Transverse colon (tissue), 4 donors: ENCODE data around the gene ASCL4. TPM values are rescaled to one million over a fixed set of nuclear protein-coding genes. Genes with fewer than 3 reads are reported as not detected.

Experiments used
- DNase-seq: peaks from one replicate; pipeline ENCODE4 v3.0.0-alpha.2; 2019
- H3K27ac ChIP-seq, 4 donors: fragments of 200-600 bp; sonication (generic); 2 replicates each; pipeline ENCODE4 v1.5.1; 2016 to 2018; ENCODE audit warnings: inconsistent platforms in 4 of 4
- H3K27me3 ChIP-seq: fragments of 200-600 bp; sonication (generic); 2 replicates; pipeline ENCODE4 v1.5.1; 2017; ENCODE audit warnings: inconsistent platforms
- H3K36me3 ChIP-seq, 4 donors: fragments of 200-600 bp; sonication (generic); 2 replicates each; pipeline ENCODE4 v1.5.1; 2017 to 2019; ENCODE audit warnings: inconsistent platforms in 4 of 4
- H3K4me1 ChIP-seq, 4 donors: fragments of 200-600 bp; sonication (generic); 2 replicates each; pipeline ENCODE4 v1.5.1; 2017 to 2020; ENCODE audit warnings: inconsistent platforms in 4 of 4
- H3K4me3 ChIP-seq, 4 donors: fragments of 200-600 bp; sonication (generic); 1 replicate in 1 of 4; 2 replicates in 3 of 4; pipeline versions ENCODE4 v1.5.1 to v1.6.1; 2017 to 2019; ENCODE audit warnings: inconsistent platforms in 4 of 4
- H3K9me3 ChIP-seq, 2 donors: fragments of 200-600 bp; sonication (generic); 2 replicates each; pipeline ENCODE4 v1.5.1; 2017 to 2019; ENCODE audit warnings: inconsistent platforms in 2 of 2
- EP300 ChIP-seq: sonication (generic); formaldehyde crosslinking; IDR thresholded peaks from one replicate; pipeline ENCODE4 v1.6.1; 2017; ENCODE audit warnings: antibody characterized with exemption, low read depth
- POLR2A ChIP-seq: fragments of 450-650 bp; IDR thresholded peaks from one replicate; pipeline ENCODE4 v1.6.1; 2016; ENCODE audit warnings: antibody characterized with exemption, mild to moderate bottlenecking, moderate library complexity
- POLR2AphosphoS5 ChIP-seq, 3 donors: sonication (generic); formaldehyde crosslinking; IDR thresholded peaks; one replicate each; pipeline ENCODE4 v1.6.1; 2016; ENCODE audit warnings: antibody characterized with exemption in 3 of 3
- WGBS, 2 donors: methylation state at CpG; one replicate each; pipeline ENCODE4 v1.1.5; 2018; ENCODE audit warnings: low coverage in 1 of 2; 5-methylcytosine and 5-hydroxymethylcytosine counted together
- in situ Hi-C, 4 donors: fragments of 200-750 bp; cut with MboI; loops; one replicate each; pipeline versions ENCODE4 v1.15.0 to v1.15.1; 2017; ENCODE audit warnings: low sequenced_read_pairs in 3 of 4, low pct_ligation_motif_present in 1 of 4, low pct_unique_long_range_greater_than_20kb in 1 of 4
- intact Hi-C: fragments of 100-400 bp; cut with DNase I; formaldehyde crosslinking; loops from one replicate; pipeline ENCODE4 v1.15.1; 2023; ENCODE audit warnings: low total_unique reads
- total RNA-seq, 4 donors: library from RNA; depleted of rRNA; stranded (reverse); fragments of >200 nt; gene quantifications; one replicate each; pipeline ENCODE4 v1.1.0, GENCODE V29; 2016
- TF ChIP-seq, protein P1 (sequence below), 5 experiments: fragments of 200-600 bp in 3 of 5; fragments of 450-650 bp in 2 of 5; sonication (generic) in 3 of 5; IDR thresholded peaks; 1 replicate in 2 of 5; 2 replicates in 3 of 5; pipeline ENCODE4 v1.5.1; 2016 to 2017; ENCODE audit warnings: antibody characterized with exemption in 5 of 5, inconsistent platforms in 3 of 5, mild to moderate bottlenecking in 2 of 5, moderate library complexity in 1 of 5

The ASCL4 gene
- total RNA-seq, 4 donors from 2014 or later: not detected

DNA sequence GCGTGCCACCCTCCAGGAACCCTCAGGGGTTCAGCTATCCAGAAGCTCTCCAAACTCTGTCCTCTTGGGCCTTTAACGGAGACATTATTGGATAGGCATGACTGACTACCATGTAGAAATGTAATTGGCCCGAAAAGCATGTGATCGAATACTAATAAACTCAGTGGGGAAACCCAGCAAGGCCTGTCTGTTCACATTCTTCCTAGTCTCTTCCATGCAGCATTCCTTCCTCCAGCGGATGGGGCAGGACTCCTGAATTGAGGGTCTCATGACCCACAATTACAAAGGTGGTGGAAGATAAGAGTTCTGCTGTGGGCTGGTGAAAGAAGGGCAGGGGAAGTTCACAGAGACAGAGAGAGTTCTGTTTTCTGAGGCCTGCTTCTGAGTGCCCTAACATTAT lies 7.0 kb upstream of the ASCL4 start:
- no peaks in the 10 kb centered on the region for H3K36me3 ChIP-seq
- H3K4me1 ChIP-seq: no peaks in the 10 kb centered on the region
- H3K9me3 ChIP-seq: no peaks in the 10 kb centered on the region
- 90 to 93% methylated on average over 3 to 5 of the region's 5 CpGs for WGBS, 2 donors
- peaks cover 9% of the 10 kb centered on the region for H3K27me3 ChIP-seq
- DNase-seq: no peak
- TF ChIP-seq, protein P1, sequence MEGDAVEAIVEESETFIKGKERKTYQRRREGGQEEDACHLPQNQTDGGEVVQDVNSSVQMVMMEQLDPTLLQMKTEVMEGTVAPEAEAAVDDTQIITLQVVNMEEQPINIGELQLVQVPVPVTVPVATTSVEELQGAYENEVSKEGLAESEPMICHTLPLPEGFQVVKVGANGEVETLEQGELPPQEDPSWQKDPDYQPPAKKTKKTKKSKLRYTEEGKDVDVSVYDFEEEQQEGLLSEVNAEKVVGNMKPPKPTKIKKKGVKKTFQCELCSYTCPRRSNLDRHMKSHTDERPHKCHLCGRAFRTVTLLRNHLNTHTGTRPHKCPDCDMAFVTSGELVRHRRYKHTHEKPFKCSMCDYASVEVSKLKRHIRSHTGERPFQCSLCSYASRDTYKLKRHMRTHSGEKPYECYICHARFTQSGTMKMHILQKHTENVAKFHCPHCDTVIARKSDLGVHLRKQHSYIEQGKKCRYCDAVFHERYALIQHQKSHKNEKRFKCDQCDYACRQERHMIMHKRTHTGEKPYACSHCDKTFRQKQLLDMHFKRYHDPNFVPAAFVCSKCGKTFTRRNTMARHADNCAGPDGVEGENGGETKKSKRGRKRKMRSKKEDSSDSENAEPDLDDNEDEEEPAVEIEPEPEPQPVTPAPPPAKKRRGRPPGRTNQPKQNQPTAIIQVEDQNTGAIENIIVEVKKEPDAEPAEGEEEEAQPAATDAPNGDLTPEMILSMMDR (IDR thresholded peaks at IDR 0.05): no peak
- TF ChIP-seq POLR2AphosphoS5 (IDR thresholded peaks at IDR 0.05) (no peak), EP300 (no peak), POLR2A (no peak)
- in situ Hi-C loops (loop anchor here in 1 of 4 donors (10.0 kb wide), 1 partner anchor 117 kb away; no protein-coding TSS in a partner anchor), intact Hi-C loops (no loop called here)
- H3K27ac ChIP-seq: no peak overlapping the region
- no peak overlapping the region for H3K4me3 ChIP-seq

DNA sequence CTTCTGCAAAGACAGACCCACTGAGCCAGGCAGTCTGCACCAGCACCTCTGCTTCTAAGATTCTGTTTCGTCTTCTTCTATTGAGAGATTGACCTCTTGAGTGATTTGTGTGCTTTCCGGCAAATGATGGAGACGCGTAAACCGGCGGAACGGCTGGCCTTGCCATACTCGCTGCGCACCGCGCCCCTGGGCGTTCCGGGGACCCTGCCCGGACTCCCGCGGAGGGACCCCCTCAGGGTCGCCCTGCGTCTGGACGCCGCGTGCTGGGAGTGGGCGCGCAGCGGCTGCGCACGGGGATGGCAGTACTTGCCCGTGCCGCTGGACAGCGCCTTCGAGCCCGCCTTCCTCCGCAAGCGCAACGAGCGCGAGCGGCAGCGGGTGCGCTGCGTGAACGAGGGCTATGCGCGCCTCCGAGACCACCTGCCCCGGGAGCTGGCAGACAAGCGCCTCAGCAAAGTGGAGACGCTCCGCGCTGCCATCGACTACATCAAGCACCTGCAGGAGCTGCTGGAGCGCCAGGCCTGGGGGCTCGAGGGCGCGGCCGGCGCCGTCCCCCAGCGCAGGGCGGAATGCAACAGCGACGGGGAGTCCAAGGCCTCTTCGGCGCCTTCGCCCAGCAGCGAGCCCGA lies 703 bp downstream of the ASCL4 start:
- no peak overlapping the region for H3K27ac ChIP-seq
- peaks cover 64% of the 10 kb centered on the region for H3K27me3 ChIP-seq
- WGBS, 2 donors: 27% methylated on average over 52 of the region's 66 CpGs; no CpG with 5 or more reads in 1 of the 2 donors
- H3K4me3 ChIP-seq: peak overlapping the region in 1 of 4 donors; percentile 29
- no peaks in the 10 kb centered on the region for H3K9me3 ChIP-seq
- TF ChIP-seq POLR2A (no peak), EP300 (no peak), POLR2AphosphoS5 (IDR thresholded peaks at IDR 0.05) (no peak)
- TF ChIP-seq, protein P1 (IDR thresholded peaks at IDR 0.05): no peak
- H3K36me3 ChIP-seq: no peaks in the 10 kb centered on the region
- DNase-seq: no peak
- in situ Hi-C loops (no loop called here), intact Hi-C loops (no loop called here)
- peaks cover 0 to 9% (median 0%) of the 10 kb centered on the region in 4 donors for H3K4me1 ChIP-seq

DNA sequence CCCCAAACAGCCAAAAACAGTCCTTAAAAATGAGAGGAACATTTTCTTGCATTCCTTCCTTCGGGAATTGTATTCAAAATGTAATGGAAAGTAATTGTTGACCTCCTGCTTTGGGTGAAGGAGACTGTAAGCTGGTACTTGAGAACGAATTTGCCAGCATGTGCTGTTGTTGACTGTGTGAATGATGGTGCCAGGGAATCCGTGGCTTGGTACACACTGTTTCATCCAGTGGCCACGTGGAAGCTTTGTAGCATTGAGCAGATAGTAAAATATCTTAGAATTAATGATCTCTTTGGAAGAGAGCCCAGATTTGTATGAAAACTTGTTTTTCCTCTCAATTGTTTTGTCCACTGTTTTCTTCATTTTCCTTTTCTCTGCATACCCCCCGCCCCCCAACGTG lies 1.7 kb downstream of the ASCL4 start:
- TF ChIP-seq POLR2AphosphoS5 (IDR thresholded peaks at IDR 0.05): no peak
- TF ChIP-seq, protein P1 (IDR thresholded peaks at IDR 0.05): no peak
- TF ChIP-seq EP300: no peak
- TF ChIP-seq POLR2A: no peak
- intact Hi-C loops (no loop called here), in situ Hi-C loops (no loop called here)
- Histone ChIP-seq H3K4me1 (peaks cover 0 to 9% (median 0%) of the 10 kb centered on the region in 4 donors), H3K36me3 (no peaks in the 10 kb centered on the region), H3K4me3 (no peak overlapping the region), H3K9me3 (no peaks in the 10 kb centered on the region), H3K27ac (no peak overlapping the region), H3K27me3 (peaks cover 64% of the 10 kb centered on the region)
- 40 to 46% methylated on average over 6 of the region's 6 CpGs for WGBS, 2 donors
- DNase-seq: no peak

DNA sequence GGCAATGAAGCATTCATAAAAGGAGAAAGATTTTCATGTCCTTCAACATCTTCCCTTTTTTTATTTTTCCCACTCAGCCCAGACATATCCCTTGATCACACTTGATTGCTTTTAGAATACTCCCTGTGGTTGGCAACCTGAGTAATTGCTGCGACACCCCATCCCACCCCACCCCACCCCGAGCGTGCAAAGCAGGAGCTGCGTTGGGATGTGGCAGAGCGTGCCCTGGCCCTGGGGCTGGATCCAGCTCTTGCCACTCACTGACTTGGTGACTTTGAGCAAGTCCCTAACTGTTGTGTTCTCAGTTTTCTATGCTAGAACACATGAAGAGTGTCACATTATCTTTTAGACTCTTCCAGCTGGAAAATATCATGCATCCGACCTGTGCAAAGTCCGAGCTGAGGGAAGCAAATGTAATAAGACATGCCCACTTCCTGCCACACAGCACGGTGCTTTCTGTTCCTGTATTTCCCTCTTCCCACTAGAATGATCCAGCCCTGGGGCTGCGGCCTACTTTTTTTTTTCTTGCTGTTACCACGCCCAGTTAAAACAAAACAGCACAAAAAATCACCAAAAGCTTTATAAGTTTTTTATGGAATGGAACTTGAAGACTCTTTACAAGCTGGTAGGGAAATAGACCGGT lies 4.0 kb downstream of the ASCL4 start:
- H3K4me1 ChIP-seq: peaks cover 0 to 9% (median 0%) of the 10 kb centered on the region in 4 donors
- peak overlapping the region in 3 of 4 donors; percentile 18 to 57 (median 30) for H3K27ac ChIP-seq
- H3K9me3 ChIP-seq: no peaks in the 10 kb centered on the region
- in situ Hi-C loops: no loop called here
- TF ChIP-seq, protein P1 (IDR thresholded peaks at IDR 0.05): no peak
- no peak for TF ChIP-seq POLR2AphosphoS5 (IDR thresholded peaks at IDR 0.05)
- no peak for TF ChIP-seq POLR2A
- no peak for TF ChIP-seq EP300
- peaks cover 49% of the 10 kb centered on the region for H3K27me3 ChIP-seq
- no peak overlapping the region for H3K4me3 ChIP-seq
- intact Hi-C loops: no loop called here
- DNase-seq: peak; percentile 29
- 39 to 46% methylated on average over 8 to 11 of the region's 11 CpGs for WGBS, 2 donors
- H3K36me3 ChIP-seq: no peaks in the 10 kb centered on the region
